ENCODE data around the gene ARHGAP15.

Gene ARHGAP15

DNA sequence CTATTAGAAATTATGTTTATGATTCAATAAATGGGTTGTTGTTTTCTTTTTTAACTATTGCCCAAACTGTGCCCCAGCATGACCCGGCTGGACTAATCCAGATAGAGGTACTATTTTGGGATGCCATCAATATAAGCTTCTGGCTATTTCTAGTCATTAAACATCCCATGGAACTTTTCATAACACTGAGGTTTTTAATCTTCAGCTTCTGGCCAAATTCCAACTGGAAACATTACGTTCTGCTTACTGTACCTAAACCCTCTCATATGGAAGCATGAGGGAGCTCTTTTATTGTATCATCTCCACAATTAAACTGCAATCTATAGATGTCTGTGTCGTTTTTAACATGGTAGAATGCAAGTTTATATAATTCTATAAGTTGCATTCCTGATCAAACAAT is 674.7 kb downstream of the ARHGAP15 start:
- TF ChIP-seq, protein P1, sequence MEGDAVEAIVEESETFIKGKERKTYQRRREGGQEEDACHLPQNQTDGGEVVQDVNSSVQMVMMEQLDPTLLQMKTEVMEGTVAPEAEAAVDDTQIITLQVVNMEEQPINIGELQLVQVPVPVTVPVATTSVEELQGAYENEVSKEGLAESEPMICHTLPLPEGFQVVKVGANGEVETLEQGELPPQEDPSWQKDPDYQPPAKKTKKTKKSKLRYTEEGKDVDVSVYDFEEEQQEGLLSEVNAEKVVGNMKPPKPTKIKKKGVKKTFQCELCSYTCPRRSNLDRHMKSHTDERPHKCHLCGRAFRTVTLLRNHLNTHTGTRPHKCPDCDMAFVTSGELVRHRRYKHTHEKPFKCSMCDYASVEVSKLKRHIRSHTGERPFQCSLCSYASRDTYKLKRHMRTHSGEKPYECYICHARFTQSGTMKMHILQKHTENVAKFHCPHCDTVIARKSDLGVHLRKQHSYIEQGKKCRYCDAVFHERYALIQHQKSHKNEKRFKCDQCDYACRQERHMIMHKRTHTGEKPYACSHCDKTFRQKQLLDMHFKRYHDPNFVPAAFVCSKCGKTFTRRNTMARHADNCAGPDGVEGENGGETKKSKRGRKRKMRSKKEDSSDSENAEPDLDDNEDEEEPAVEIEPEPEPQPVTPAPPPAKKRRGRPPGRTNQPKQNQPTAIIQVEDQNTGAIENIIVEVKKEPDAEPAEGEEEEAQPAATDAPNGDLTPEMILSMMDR (IDR thresholded peaks at IDR 0.05; ENCODE audit: low read depth, low read length, missing control alignments): no peak
- H3K4me3 ChIP-seq (ENCODE audit: low read depth, low read length): no peak overlapping the region
- no peak for DNase-seq (ENCODE audit: low read depth)

DNA sequence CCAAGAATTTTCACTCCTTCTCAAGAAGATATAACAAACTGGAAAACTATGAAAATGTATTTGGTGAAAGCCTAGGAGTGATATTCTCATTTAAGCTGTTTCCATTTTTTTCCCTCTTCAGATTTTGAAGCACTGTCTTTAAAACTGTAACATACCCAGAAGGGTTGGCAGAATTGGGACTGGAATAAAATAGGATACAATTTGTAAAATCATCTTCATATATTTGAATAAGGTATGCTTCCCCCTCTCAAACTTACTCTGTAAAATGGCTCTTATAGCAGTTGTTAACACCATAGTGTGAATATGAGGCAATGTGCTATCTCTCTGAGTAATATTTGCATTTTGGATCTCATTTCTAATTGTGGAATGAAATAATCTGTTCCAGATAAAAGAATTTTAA is 676.4 kb downstream of the ARHGAP15 start:
- TF ChIP-seq, protein P1 (IDR thresholded peaks at IDR 0.05; ENCODE audit: low read depth, low read length, missing control alignments): no peak
- H3K4me3 ChIP-seq (ENCODE audit: low read depth, low read length): no peak overlapping the region
- DNase-seq (ENCODE audit: low read depth): no peak

DNA sequence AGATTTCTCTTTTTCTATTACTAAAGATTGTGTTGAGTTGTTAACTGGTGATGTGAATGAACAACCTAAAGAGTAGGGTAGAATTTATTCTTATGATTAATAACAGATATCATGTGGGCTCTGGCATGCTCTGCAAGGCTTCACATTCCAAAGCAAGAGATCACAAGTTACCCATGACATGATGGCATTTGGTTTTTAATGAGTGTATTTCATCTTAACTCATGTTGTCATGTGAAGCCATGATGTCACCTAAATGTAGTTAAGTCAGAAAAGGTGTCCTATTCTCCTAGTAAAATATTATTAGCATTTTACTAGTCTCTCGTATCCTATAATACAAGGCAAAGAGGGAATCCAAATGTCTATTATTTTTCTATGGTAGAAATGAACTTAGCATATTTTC is 678.0 kb downstream of the ARHGAP15 start:
- H3K4me3 ChIP-seq (ENCODE audit: low read depth, low read length): no peak overlapping the region

DNA sequence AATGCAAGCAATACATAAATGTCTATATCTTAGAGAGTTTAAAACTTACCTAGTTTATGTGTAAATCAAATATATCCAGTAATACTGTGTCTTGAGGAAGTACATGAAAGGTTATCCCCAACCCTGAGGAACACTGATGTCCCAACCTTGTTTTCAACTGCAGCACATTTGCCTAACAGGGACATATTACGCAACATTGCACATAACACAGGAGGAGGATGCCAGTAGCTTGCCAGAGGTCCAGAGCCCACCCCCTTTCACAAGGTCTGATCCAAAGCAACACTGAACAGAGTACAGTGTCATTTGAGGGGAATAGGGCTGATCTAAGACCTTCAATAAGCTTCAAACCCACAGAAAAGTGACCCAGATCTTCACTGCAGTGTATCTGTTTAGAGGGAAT is 678.5 kb downstream of the ARHGAP15 start:
- no peak overlapping the region for H3K4me3 ChIP-seq (ENCODE audit: low read depth, low read length)
- TF ChIP-seq, protein P1 (IDR thresholded peaks at IDR 0.05; ENCODE audit: low read depth, low read length, missing control alignments): no peak
- DNase-seq (ENCODE audit: low read depth): no peak

More for the DNA sequence above, 678.0 kb downstream of the ARHGAP15 start:
- TF ChIP-seq, protein P1 (IDR thresholded peaks at IDR 0.05; ENCODE audit: low read depth, low read length, missing control alignments): no peak
- no peak for DNase-seq (ENCODE audit: low read depth)

DNA sequence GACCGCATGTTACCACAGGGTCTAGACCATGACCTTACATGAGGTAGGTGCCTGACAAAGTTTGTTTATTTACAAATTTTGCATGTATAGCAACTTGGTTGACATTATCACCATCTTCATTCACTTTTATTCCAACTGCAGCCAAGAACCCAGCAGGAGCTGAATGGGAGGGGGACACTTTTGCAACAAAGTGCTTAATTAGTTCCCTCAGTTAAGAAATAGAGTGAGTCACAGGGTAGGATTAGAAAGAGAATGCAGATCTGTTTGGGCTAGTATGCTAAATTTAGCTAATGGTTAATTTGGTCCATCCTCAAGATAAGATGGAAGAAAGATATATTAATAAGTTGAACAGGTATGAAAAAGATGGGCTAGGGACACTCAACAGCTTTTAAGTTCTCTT is 678.9 kb downstream of the ARHGAP15 start:
- no peak for DNase-seq (ENCODE audit: low read depth)
- no peak overlapping the region for H3K4me3 ChIP-seq (ENCODE audit: low read depth, low read length)
- TF ChIP-seq, protein P1 (IDR thresholded peaks at IDR 0.05; ENCODE audit: low read depth, low read length, missing control alignments): no peak

DNA sequence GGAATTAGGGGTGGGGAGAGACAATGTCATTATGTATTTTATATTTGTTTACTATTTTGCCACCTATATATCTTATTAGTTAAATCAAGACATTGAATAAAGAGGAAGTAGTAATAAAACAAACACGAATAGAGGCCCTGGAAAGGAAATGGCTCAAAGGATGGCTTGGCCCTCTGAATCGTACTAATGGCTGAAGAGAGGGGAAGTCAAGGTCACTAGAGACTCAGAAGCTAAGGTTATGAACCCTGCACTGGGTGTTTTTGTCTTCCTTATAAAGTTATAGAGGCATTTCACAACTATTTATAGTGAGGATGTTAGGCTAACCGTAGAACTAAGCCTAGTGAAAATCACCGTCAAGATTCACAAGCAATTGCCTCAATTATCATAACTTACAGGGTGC is 685.9 kb downstream of the ARHGAP15 start:
- DNase-seq (ENCODE audit: low read depth): no peak
- H3K4me3 ChIP-seq (ENCODE audit: low read depth, low read length): no peak overlapping the region
- TF ChIP-seq, protein P1 (IDR thresholded peaks at IDR 0.05; ENCODE audit: low read depth, low read length, missing control alignments): no peak

DNA sequence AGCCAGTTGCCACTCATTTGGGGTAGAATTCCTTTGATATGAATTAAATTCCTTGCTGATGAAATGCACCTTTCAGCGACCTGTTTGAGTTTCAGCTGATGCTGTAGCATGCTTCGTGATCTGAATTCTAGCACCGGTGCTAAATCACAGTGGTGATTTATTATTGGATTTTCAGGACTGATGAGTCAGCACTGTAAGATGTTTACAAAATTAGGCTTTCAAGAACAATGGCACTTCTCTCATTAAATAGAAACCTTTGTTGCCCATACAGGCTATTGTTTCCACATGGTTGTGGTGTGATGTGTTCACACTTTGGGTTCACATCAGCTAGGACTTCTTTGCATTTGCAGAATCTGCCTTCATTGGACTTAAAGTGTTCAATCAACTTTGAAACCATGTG is 687.7 kb downstream of the ARHGAP15 start:
- TF ChIP-seq, protein P1 (IDR thresholded peaks at IDR 0.05; ENCODE audit: low read depth, low read length, missing control alignments): no peak
- no peak for DNase-seq (ENCODE audit: low read depth)
- H3K4me3 ChIP-seq (ENCODE audit: low read depth, low read length): no peak overlapping the region

Measured in GM12864 (cell line).